Measurements from ENCODE around the gene PRPF39. TPM values are rescaled to one million over a fixed set of nuclear protein-coding genes. Genes with fewer than 3 reads are reported as not detected.
"Not testable (repeated sequence)": the region's sequence is repeated elsewhere in the genome, so short reads cannot be mapped to it uniquely, and the experiment has no call there.

Gene PRPF39
- 26.1 and 29.0 TPM in 2 replicates for total RNA-seq

GRCh38 chr14:45083976-45084722, at the start of gene PRPF39:
Gene PRPF39, plus strand, starts transcription at chr14:45084116. Its CDS starts 11,124 bp downstream, at chr14:45095240.
- DNase-seq (ENCODE audit: low read depth, low spot score): peak; percentile 60

- no peak for DNase-seq (ENCODE audit: low read depth, low spot score)
Observed at GRCh38 chr14:45034730-45035129, 49.2 kb upstream of the PRPF39 start.

GRCh38 chr14:45038256-45038655, 45.7 kb upstream of the PRPF39 start:
- no peak for DNase-seq (ENCODE audit: low read depth, low spot score)

GRCh38 chr14:45038865-45039264, 45.1 kb upstream of the PRPF39 start:
- DNase-seq (ENCODE audit: low read depth, low spot score): no peak

GRCh38 chr14:45039390-45039789, 44.5 kb upstream of the PRPF39 start:
- DNase-seq (ENCODE audit: low read depth, low spot score): no peak

- DNase-seq (ENCODE audit: low read depth, low spot score): no peak
Observed at GRCh38 chr14:45041641-45042040, 42.3 kb upstream of the PRPF39 start.

- no peak for DNase-seq (ENCODE audit: low read depth, low spot score)
Observed at GRCh38 chr14:45044638-45045037, 39.3 kb upstream of the PRPF39 start.

GRCh38 chr14:45048385-45048784, 35.5 kb upstream of the PRPF39 start:
- DNase-seq (ENCODE audit: low read depth, low spot score): no peak

- DNase-seq (ENCODE audit: low read depth, low spot score): no peak
Observed at GRCh38 chr14:45051180-45051579, 32.7 kb upstream of the PRPF39 start.

GRCh38 chr14:45051896-45052295, 32.0 kb upstream of the PRPF39 start:
- DNase-seq (ENCODE audit: low read depth, low spot score): no peak

GRCh38 chr14:45057349-45057748, 26.6 kb upstream of the PRPF39 start:
- no peak for DNase-seq (ENCODE audit: low read depth, low spot score)

- DNase-seq (ENCODE audit: low read depth, low spot score): no peak
Observed at GRCh38 chr14:45057881-45058364, 26.0 kb upstream of the PRPF39 start.

GRCh38 chr14:45060551-45060950, 23.4 kb upstream of the PRPF39 start:
- DNase-seq (ENCODE audit: low read depth, low spot score): no peak

GRCh38 chr14:45065540-45065939, 18.4 kb upstream of the PRPF39 start:
- DNase-seq (ENCODE audit: low read depth, low spot score): no peak

GRCh38 chr14:45065956-45066355, 18.0 kb upstream of the PRPF39 start:
- DNase-seq (ENCODE audit: low read depth, low spot score): no peak

- DNase-seq (ENCODE audit: low read depth, low spot score): no peak
Observed at GRCh38 chr14:45066667-45067066, 17.2 kb upstream of the PRPF39 start.

GRCh38 chr14:45068396-45068795, 15.5 kb upstream of the PRPF39 start:
- DNase-seq (ENCODE audit: low read depth, low spot score): no peak

GRCh38 chr14:45070215-45070614, 13.7 kb upstream of the PRPF39 start:
- no peak for DNase-seq (ENCODE audit: low read depth, low spot score)

GRCh38 chr14:45072126-45072525, 11.8 kb upstream of the PRPF39 start:
- no peak for DNase-seq (ENCODE audit: low read depth, low spot score)

GRCh38 chr14:45073231-45073879, 10.6 kb upstream of the PRPF39 start:
- no peak for DNase-seq (ENCODE audit: low read depth, low spot score)

GRCh38 chr14:45078323-45078722, 5.6 kb upstream of the PRPF39 start:
- no peak for DNase-seq (ENCODE audit: low read depth, low spot score)

- DNase-seq (ENCODE audit: low read depth, low spot score): not testable (repeated sequence)
Observed at GRCh38 chr14:45080416-45080968, 3.4 kb upstream of the PRPF39 start.

- DNase-seq (ENCODE audit: low read depth, low spot score): not testable (repeated sequence)
Observed at GRCh38 chr14:45081096-45081495, 2.8 kb upstream of the PRPF39 start.

Measured in pulmonary artery endothelial cell (primary cell).